Myocyte (in vitro differentiated cells): ENCODE data around the gene RPS28. TPM values are rescaled to one million over a fixed set of nuclear protein-coding genes. Genes with fewer than 3 reads are reported as not detected.
A peak's percentile ranks its signal among the peaks of the same experiment; 100 is the strongest.
"Not testable (repeated sequence)": the region's sequence is repeated elsewhere in the genome, so short reads cannot be mapped to it uniquely, and the experiment has no call there.

Experiments used
- DNase-seq: peaks from one replicate; pipeline ENCODE4 v3.0.0-alpha.2; 2012; ENCODE audit warnings: low read depth
- total RNA-seq: library from RNA; depleted of rRNA; stranded (reverse); fragments of >200 nt; gene quantifications from 2 replicates; pipeline ENCODE4 v1.2.3, GENCODE V29; 2014

RPS28 gene
- total RNA-seq, 1 donor from 2014 or later = 191 TPM

- DNase-seq = peak; percentile 43
Observed at GRCh38 chr19:8340341-8341096, 19.2 kb downstream of the RPS28 start.

GRCh38 chr19:8341504-8341903 lies 20.2 kb downstream of the RPS28 start:
- DNase-seq = not testable (repeated sequence)

- DNase-seq = no peak
Observed at GRCh38 chr19:8342316-8342683, 21.0 kb downstream of the RPS28 start.

GRCh38 chr19:8342684-8343482 lies 21.6 kb downstream of the RPS28 start, which contains the start of gene KANK3:
Gene KANK3, minus strand, starts transcription at chr19:8343262. Its CDS starts 5,434 bp downstream, at chr19:8337828.
- DNase-seq = peak; percentile 88

- DNase-seq = no peak
Observed at GRCh38 chr19:8343483-8343844, 22.2 kb downstream of the RPS28 start.

- not testable (repeated sequence) for DNase-seq
Observed at GRCh38 chr19:8349629-8350372, 28.5 kb downstream of the RPS28 start.

- DNase-seq = no peak
Observed at GRCh38 chr19:8352134-8352827, 31.0 kb downstream of the RPS28 start.

- DNase-seq = not testable (repeated sequence)
Observed at GRCh38 chr19:8352845-8353244, 31.5 kb downstream of the RPS28 start.

GRCh38 chr19:8355631-8356402 lies 34.5 kb downstream of the RPS28 start:
- DNase-seq = peak; percentile 67

GRCh38 chr19:8357007-8357521 lies 35.8 kb downstream of the RPS28 start:
- DNase-seq = no peak

- DNase-seq = no peak
Observed at GRCh38 chr19:8358948-8359347, 37.7 kb downstream of the RPS28 start.

- DNase-seq = no peak
Observed at GRCh38 chr19:8360196-8360595, 38.9 kb downstream of the RPS28 start.

- peak; percentile 98 for DNase-seq
Observed at GRCh38 chr19:8361921-8362793, 40.9 kb downstream of the RPS28 start.

GRCh38 chr19:8363803-8364771 lies 42.8 kb downstream of the RPS28 start, which contains the start of gene ANGPTL4:
Gene ANGPTL4, plus strand, starts transcription at chr19:8364155. Its CDS starts 167 bp downstream, at chr19:8364322.
- DNase-seq = peak; percentile 53

GRCh38 chr19:8366121-8366581 lies 44.9 kb downstream of the RPS28 start:
- DNase-seq = no peak

- DNase-seq = no peak
Observed at GRCh38 chr19:8366961-8367326, 45.6 kb downstream of the RPS28 start.

GRCh38 chr19:8367327-8368001 lies 46.2 kb downstream of the RPS28 start:
- peak; percentile 98 for DNase-seq
